GM18508 (cell line): Measurements from ENCODE around the gene DEAF1.
"Not testable (repeated sequence)": the region's sequence is repeated elsewhere in the genome, so short reads cannot be mapped to it uniquely, and the experiment has no call there.

Experiments
- ATAC-seq: cut with Tn5 transposase; IDR thresholded peaks from one replicate; pipeline ENCODE4 v1.9.1; 2021; ENCODE audit warnings: moderate number of reproducible peaks; ENCODE audit not compliant: insufficient read depth, unreplicated experiment

The DEAF1 gene, protein sequence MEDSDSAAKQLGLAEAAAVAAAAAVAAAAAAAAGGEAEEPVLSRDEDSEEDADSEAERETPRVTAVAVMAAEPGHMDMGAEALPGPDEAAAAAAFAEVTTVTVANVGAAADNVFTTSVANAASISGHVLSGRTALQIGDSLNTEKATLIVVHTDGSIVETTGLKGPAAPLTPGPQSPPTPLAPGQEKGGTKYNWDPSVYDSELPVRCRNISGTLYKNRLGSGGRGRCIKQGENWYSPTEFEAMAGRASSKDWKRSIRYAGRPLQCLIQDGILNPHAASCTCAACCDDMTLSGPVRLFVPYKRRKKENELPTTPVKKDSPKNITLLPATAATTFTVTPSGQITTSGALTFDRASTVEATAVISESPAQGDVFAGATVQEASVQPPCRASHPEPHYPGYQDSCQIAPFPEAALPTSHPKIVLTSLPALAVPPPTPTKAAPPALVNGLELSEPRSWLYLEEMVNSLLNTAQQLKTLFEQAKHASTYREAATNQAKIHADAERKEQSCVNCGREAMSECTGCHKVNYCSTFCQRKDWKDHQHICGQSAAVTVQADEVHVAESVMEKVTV

GRCh38 chr11:694563-695287, at the start of gene DEAF1:
Gene DEAF1, minus strand, starts transcription at chr11:695222. Its CDS starts 175 bp downstream, at chr11:695047.
- ATAC-seq, result no peak

DNA sequence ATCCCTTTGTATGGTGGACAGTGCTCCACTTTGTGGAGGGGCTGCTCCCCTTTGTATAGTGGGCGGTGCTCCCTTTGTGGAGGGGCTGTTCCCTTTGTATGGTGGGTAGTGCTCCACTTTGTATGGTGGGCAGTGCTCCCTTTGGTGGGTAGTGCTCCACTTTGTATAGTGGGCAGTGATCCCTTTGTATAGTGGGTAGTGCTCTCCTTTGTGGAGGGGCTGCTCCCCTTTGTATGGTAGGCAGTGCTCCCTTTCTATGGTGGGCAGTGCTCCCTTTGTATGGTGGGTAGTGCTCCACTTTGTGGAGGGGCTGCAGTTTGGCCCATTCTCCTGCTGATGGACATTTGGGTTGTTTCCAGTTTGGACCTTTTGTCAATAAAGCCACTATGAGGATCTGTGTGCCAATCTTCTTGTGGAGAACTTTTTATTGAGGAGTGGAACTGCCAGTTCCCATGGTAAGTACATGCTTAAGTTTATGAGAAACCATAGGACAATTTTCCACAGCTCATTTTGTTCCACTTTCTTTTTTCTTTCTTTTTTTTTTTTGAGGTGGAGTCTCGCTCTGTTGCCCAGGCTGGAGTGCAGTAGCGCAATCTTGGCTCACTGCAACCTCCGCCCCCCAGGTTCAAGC, 47.7 kb upstream of the DEAF1 start:
- ATAC-seq, result no peak

- ATAC-seq, result no peak
Measured at GRCh38 chr11:742156-742546, 47.1 kb upstream of the DEAF1 start.

DNA sequence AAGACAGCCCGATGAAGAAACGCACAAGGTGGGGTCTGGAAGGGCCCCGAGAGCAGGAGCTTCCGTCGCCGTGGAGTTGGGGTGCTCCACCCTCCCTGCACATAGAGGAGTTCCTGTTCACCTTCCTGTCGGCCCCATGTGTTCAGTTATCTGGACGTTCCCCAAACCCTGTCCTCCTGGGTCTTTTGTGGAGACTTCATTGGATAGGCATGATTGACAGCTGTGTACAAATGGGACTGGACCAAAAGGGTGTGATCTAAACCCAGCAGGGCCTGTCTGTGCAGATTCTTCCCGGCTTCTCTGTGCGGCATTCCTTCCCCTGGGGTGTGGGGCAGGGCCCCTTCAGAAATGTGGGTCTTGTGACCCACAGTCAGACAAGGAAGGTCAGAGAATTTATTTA, 42.9 kb upstream of the DEAF1 start:
- ATAC-seq, result not testable (repeated sequence)

DNA sequence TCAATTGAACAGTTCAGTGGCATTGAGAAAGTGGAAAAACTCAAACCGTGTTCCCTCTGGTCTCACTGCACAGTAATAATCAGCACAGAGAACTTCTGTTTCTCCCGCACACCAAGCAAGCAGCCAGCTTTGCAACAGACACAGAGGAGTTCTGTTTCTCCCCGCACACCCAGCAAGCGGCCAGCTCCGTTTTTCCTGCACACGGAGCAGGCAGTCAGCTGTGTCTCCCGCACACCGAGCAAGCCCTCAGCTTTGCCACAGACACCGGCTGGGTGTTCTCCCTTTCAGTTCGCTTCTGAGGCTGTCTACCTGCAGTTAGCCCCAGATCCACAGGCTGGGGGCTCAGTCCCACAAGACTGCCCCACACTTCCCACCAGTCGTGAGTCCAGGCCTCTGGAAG, 42.3 kb upstream of the DEAF1 start:
- ATAC-seq, result no peak

GRCh38 chr11:734541-734940, 39.5 kb upstream of the DEAF1 start:
- ATAC-seq, result not testable (repeated sequence)

GRCh38 chr11:733072-733471, 38.0 kb upstream of the DEAF1 start:
- ATAC-seq, result no peak

- ATAC-seq, result no peak
Measured at GRCh38 chr11:729492-730074, 34.6 kb upstream of the DEAF1 start.

DNA sequence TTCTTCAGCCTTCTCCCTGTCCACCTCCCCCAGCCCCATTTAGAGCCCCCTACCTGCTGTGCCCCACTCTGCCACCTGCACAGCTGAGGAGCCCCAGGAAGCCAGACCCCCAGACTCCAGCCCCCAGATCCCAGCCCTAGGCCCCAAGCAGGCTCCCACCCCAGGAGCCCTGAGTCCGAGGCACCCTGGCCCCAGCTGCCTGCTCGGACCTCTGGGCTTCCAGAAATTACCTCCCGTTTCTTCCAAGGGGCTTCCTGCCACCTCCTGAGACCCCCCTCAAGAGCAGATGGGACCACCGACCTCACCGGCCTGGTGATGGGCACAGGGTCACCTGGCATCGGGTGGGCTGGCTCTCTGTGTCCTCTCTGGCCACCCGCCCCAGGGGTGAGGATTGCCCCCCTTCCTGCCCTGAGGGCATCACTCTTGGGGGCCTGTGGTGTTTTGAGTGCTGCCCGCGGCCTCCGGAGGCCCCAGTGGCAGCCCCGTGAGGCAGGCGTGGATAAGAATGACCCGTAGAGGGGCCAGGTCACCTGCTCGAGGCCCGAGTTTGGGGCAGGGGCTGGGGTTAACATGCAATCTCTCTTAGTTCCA, 34.0 kb upstream of the DEAF1 start:
- no peak for ATAC-seq

GRCh38 chr11:727859-728748, 33.1 kb upstream of the DEAF1 start:
- ATAC-seq, result no peak

GRCh38 chr11:727281-727701, 32.3 kb upstream of the DEAF1 start:
- ATAC-seq, result no peak

GRCh38 chr11:726278-727220, 31.5 kb upstream of the DEAF1 start:
- ATAC-seq, result no peak

DNA sequence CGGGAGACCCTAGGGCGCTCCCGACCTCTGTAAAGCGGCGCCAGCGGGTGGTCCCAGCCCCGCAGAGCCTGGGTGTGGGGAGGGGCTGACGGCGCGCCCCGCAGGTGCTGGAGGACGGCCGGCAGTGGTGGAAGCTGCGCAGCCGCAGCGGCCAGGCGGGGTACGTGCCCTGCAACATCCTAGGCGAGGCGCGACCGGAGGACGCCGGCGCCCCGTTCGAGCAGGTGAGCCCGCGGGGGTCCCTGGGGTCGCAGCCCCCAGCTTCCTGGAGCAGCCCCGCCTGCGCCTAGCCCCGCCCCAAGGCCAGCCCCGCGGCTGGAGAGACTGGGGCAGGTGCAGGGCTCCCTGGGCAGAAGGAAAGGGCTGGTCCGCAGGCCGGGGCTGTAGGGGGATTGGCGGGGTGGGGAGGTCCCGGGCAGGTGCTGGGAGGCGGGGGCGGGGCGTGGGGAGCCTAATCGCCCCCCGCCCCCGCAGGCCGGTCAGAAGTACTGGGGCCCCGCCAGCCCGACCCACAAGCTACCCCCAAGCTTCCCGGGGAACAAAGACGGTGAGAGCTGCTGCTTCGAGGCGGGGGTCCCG, 30.7 kb upstream of the DEAF1 start:
- ATAC-seq, result no peak

DNA sequence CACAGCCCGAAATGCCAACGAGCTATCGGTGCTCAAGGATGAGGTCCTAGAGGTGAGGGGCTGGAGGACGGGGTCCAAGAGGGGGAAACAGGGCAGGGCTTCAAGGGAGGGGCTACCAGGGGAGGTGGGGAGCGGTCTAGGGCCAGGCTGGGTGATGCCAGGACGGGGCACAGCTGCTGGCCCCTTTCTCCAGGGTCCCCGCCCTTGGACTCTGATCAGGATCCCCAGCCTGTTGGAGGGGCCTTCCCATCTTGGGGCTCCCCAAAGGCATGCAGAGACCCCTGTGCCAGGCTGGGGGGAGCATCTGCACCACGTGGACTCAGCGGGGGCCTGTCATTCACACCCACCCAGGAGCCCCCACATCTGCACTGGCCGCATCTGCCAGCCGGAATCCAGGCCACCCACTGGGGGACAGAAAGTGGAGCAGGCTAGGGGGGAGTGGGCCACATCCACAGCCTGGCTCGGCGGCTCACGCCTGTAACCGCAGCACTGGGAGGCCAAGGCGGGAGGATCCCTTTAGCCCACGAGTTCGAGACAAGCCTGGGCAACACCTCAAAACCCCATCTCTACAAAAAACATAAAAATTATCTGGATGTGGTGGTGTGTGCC, 29.9 kb upstream of the DEAF1 start:
- no peak for ATAC-seq

DNA sequence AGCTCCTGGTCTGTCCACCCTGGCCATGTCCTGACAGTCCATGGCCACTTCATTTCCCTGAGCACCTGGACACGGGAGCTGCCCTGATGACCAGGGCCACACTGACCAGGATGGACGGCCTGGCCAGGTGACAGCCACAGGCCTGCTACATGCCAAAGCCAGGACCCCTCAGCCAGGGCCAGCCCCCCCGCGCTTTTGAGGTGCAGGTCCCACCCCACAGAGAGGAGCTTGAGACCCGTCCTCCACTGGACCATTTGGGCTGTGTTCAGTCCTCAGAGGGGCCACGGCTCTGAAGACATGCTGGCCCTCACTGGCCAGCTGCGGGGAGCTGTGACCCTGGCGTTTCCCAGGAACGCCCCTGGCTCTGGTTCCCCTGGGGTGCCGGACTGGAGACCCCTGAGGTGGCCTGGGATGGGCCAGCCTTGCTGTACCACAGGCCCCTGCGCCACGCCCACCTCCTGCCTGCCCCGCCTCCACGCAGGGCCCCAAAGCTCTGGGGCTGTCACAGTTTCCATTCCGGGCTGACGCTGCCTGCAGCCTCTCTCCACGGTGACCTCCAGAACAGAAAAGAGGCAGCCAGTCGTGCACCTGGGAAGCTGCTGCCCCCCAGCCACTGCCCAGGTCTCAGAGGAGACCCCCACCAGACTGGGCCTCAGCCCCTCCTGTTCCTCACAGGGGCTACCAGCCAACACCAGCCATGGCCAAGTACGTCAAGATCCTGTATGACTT, 29.2 kb upstream of the DEAF1 start:
- ATAC-seq, result no peak

- ATAC-seq, result no peak
Measured at GRCh38 chr11:723120-723883, 28.3 kb upstream of the DEAF1 start.
